RWPE2 (cell line): ENCODE results near the gene ATOX1.

Experiments used
- ATAC-seq: fragments of 200-7000 bp; cut with Tn5 transposase; 3 replicates; pipeline ENCODE4 v1.9.1; 2021; ENCODE audit warnings: low read depth
- DNase-seq: peaks from one replicate; pipeline ENCODE4 v3.0.0-alpha.2; 2020; ENCODE audit warnings: low spot score
- H3K27ac ChIP-seq: fragments of 450-650 bp; 2 replicates; pipeline ENCODE4 v1.5.1; 2017; ENCODE audit warnings: mild to moderate bottlenecking; ENCODE audit not compliant: poor library complexity, severe bottlenecking
- H3K27me3 ChIP-seq: fragments of 250-450 bp; sonication (Bioruptor Pico); 2 replicates; pipeline ENCODE4 v1.5.1; 2021; ENCODE audit warnings: mild to moderate bottlenecking, moderate library complexity; ENCODE audit not compliant: insufficient read depth, poor library complexity, severe bottlenecking
- H3K36me3 ChIP-seq: fragments of 250-450 bp; sonication (Bioruptor Pico); 2 replicates; pipeline ENCODE4 v1.5.1; 2020; ENCODE audit warnings: low read depth, mild to moderate bottlenecking, moderate library complexity
- H3K4me1 ChIP-seq: fragments of 250-450 bp; sonication (Bioruptor Pico); 2 replicates; pipeline ENCODE4 v1.5.1; 2021; ENCODE audit warnings: mild to moderate bottlenecking, moderate library complexity; ENCODE audit not compliant: insufficient read depth, poor library complexity, severe bottlenecking
- H3K4me3 ChIP-seq: fragments of 250-450 bp; sonication (Bioruptor Pico); 2 replicates; pipeline ENCODE4 v1.5.1; 2021; ENCODE audit warnings: mild to moderate bottlenecking, moderate library complexity; ENCODE audit not compliant: severe bottlenecking
- H3K9me3 ChIP-seq: fragments of 250-450 bp; sonication (Bioruptor Pico); 2 replicates; pipeline ENCODE4 v1.5.1; 2021; ENCODE audit warnings: mild to moderate bottlenecking, moderate library complexity; ENCODE audit not compliant: severe bottlenecking
- CTCF ChIP-seq: fragments of 450-650 bp; IDR thresholded peaks from one replicate; pipeline ENCODE4 v1.5.1; 2017; ENCODE audit warnings: mild to moderate bottlenecking, moderate library complexity; ENCODE audit not compliant: poor library complexity, severe bottlenecking

ATOX1 gene

GRCh38 chr5:151775025-151775606 lies 16.7 kb upstream of the ATOX1 start:
- TF ChIP-seq CTCF = no peak
- Histone ChIP-seq H3K4me1 (peaks cover 15% of the 10 kb centered on the region), H3K9me3 (no peaks in the 10 kb centered on the region), H3K4me3 (no peak overlapping the region), H3K27me3 (no peaks in the 10 kb centered on the region), H3K36me3 (peaks cover 63% of the 10 kb centered on the region), H3K27ac (no peak overlapping the region)
- no peak for DNase-seq
- no peak for ATAC-seq

GRCh38 chr5:151773951-151774350 lies 15.5 kb upstream of the ATOX1 start:
- ATAC-seq (no peak), DNase-seq (no peak)
- H3K4me3 ChIP-seq = peak overlapping the region; percentile 82
- peak overlapping the region; percentile 88 for H3K27ac ChIP-seq
- H3K36me3 ChIP-seq = peaks cover 57% of the 10 kb centered on the region
- no peaks in the 10 kb centered on the region for H3K9me3 ChIP-seq
- H3K4me1 ChIP-seq = peaks cover 15% of the 10 kb centered on the region
- TF ChIP-seq CTCF = no peak
- no peaks in the 10 kb centered on the region for H3K27me3 ChIP-seq

DNA sequence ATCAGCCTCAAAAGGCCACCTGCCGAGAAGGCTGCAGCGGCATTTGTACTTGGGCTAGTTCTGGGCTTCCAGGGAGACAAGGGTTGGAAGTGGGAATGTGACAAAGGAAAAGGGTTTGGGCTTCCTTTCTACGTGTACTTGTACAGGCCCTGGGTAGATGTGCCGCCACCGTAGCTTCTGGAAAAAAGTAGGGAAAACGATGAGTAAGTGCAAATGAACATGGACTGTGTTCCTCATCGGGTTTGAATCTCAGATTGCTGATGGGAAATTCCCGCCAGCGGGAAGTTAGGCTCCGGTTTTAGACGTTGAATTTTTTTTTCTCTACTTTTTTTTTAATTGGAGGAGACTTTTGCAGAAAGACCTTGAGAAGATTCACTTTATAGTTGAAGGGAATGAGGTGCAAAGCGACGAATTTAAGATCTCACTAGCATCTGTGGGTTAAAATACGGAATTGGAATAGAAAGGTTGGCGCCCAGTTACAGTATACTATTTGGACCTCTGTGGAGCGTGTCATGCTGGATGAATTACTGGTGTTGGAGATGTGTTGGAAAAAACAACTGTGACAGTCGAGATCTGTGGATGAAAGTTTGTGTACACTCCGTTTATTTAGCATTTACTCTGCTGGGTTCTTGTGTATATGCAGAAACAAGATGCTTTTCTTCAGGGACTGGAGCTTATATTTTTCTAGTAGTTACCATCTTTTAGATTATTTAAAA lies 14.6 kb upstream of the ATOX1 start:
- DNase-seq (no peak), ATAC-seq (no peak)
- Histone ChIP-seq H3K27me3 (no peaks in the 10 kb centered on the region), H3K4me3 (peak overlapping the region; percentile 82), H3K27ac (peak overlapping the region; percentile 88), H3K4me1 (peaks cover 14% of the 10 kb centered on the region), H3K9me3 (no peaks in the 10 kb centered on the region), H3K36me3 (peaks cover 47% of the 10 kb centered on the region)
- TF ChIP-seq CTCF = no peak

- ATAC-seq = no peak
- DNase-seq = no peak
- no peaks in the 10 kb centered on the region for H3K9me3 ChIP-seq
- H3K27ac ChIP-seq = peak overlapping the region; percentile 88
- peak overlapping the region; percentile 82 for H3K4me3 ChIP-seq
- TF ChIP-seq CTCF = no peak
- peaks cover 11% of the 10 kb centered on the region for H3K4me1 ChIP-seq
- H3K27me3 ChIP-seq = no peaks in the 10 kb centered on the region
- H3K36me3 ChIP-seq = peaks cover 40% of the 10 kb centered on the region
These were observed 13.8 kb upstream of the ATOX1 start for GRCh38 chr5:151772029-151772845.
